Activated CD4-positive, alpha-beta T cell treated with anti-CD3 and anti-CD28 coated beads, Interleukin-2, amount 10 ng/mL, durations not matched to agents 7 days and 5 days (primary cell): ENCODE results near the gene LSM3. TPM values are rescaled to one million over a fixed set of nuclear protein-coding genes. Genes with fewer than 3 reads are reported as not detected.

ENCODE experiments used
- CTCF ChIA-PET: fragments of 350-600 bp; sonication (Branson Sonifier 250); formaldehyde crosslinking; loops from one replicate; lab custom pipeline; 2021; ENCODE audit warnings: antibody characterized with exemption; lab: Charles Lee
- POLR2A ChIA-PET: fragments of 350-600 bp; sonication (Branson Sonifier 250); formaldehyde crosslinking; loops from one replicate; lab custom pipeline; 2021; ENCODE audit warnings: antibody characterized with exemption; lab: Charles Lee
- DNase-seq: peaks from one replicate; pipeline ENCODE4 v3.0.0-alpha.2; 2020
- H3K27ac Mint-ChIP-seq: one replicate; pipeline ENCODE4 v1.8.0; 2021; ENCODE audit warnings: mild to moderate bottlenecking, moderate library complexity, mixed read lengths
- H3K27me3 Mint-ChIP-seq: one replicate; pipeline ENCODE4 v1.8.0; 2021; ENCODE audit warnings: mixed read lengths
- H3K36me3 Mint-ChIP-seq: one replicate; pipeline ENCODE4 v1.8.0; 2021; ENCODE audit warnings: low read depth, mixed read lengths
- H3K4me1 Mint-ChIP-seq: one replicate; pipeline ENCODE4 v1.8.0; 2021; ENCODE audit warnings: mixed read lengths
- H3K4me3 Mint-ChIP-seq: one replicate; pipeline ENCODE4 v1.8.0; 2021; ENCODE audit warnings: mild to moderate bottlenecking, moderate library complexity, mixed read lengths
- H3K9me3 Mint-ChIP-seq: one replicate; pipeline ENCODE4 v1.8.0; 2021; ENCODE audit warnings: mixed read lengths
- total RNA-seq, 2 experiments: library from RNA; stranded (reverse); gene quantifications; one replicate each; pipeline ENCODE4 v1.2.3, GENCODE V29; 2021

The LSM3 gene
- 10 to 100 TPM; 16.1 to 18.6 TPM for total RNA-seq

DNA sequence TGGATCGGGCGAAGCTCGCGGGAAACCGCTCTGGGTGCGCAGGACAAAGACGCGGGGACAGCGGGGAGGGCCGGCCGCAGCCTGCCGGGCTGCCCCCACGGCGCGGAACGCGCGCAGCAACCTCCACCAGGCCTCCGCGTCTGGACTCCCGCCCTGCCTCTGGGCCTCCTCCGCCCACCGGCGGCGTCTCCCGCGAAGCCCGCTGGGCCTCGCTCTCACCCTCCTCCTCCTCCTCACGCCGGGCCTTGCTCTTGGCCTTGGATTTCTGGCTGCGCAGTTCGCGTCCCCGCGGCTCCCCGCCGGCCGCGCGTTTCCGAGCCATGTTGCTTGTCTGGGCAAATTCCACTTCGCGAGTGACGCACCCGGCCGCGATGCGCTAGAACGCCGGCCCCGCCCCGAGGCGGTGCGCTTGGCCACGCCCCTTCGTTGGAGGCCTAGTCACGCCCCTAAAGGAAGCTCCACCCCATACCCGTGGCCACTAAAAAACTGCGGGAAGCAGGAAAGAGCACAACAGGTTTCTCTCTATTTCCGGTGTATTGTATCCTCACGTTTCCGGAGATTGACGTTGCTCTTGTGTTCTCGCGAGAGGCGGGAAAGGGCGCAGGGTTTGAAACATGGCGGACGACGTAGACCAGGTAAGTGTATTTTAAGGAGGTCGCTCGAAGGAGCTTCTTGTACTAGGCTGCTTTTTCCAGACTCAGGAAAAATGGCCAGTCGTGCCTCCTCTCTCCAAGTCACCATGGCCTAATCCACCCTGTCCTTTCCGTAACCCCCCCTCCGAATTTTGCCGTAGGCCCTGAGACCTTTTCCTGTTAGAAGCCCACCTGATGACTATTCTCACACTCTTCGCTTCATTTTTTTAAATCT is at the start of gene LSM3, which contains the start of gene XPC:
TSS of gene LSM3 (plus strand) at position 571 of the 867 bp plus-strand sequence. CDS start at position 615, 44 bp downstream.
TSS of gene XPC (minus strand) at position 355 of the 867 bp plus-strand sequence. CDS start at position 322, 33 bp downstream.
- ChIA-PET CTCF (interaction anchor here (0.7 to 1.9 kb wide), 14 partner anchors 8 to 1194 kb away, joined by 3 to 7 read pairs (median 3); partner anchors contain the start of genes CCDC174, CHCHD4 and TMEM43), POLR2A (interaction anchor here (0.8 kb wide), 1 partner anchor 53 kb away, joined by 3 read pairs; the partner anchor contains the start of genes CHCHD4 and TMEM43)
- peak; percentile 97 for DNase-seq
- H3K27ac Mint-ChIP-seq, result peak within 1 kb of the TSS; percentile 100
- H3K4me3 Mint-ChIP-seq, result peak within 1 kb of the TSS; percentile 100
- H3K4me1 Mint-ChIP-seq, result peaks cover 74% of the 10 kb centered on the region
- no peaks in the 10 kb centered on the region for H3K27me3 Mint-ChIP-seq
- no peaks in the 10 kb centered on the region for H3K9me3 Mint-ChIP-seq
- H3K36me3 Mint-ChIP-seq, result peaks cover 27% of the 10 kb centered on the region

DNA sequence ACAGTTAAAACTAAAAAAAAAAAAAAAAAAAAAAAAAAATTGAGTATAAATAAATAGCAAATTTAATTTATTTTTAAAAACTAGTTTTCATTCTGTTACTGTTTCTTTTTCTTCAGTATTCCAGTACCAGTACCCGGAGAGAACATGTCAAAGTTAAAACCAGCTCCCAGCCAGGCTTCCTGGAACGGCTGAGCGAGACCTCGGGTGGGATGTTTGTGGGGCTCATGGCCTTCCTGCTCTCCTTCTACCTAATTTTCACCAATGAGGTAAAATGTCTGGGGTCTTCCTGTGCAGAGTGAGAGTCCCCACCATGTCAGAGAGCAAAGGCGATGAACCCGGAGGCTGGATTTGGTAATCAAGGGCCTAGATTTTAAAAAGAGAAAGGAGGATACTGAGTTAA is 49.3 kb upstream of the LSM3 start:
- no peaks in the 10 kb centered on the region for H3K27me3 Mint-ChIP-seq
- no peak overlapping the region for H3K27ac Mint-ChIP-seq
- H3K4me3 Mint-ChIP-seq, result no peak overlapping the region
- ChIA-PET POLR2A (no interaction called here), CTCF (no interaction called here)
- peaks cover 30% of the 10 kb centered on the region for H3K4me1 Mint-ChIP-seq
- DNase-seq, result no peak
- H3K36me3 Mint-ChIP-seq, result peaks cover 60% of the 10 kb centered on the region
- H3K9me3 Mint-ChIP-seq, result no peaks in the 10 kb centered on the region

DNA sequence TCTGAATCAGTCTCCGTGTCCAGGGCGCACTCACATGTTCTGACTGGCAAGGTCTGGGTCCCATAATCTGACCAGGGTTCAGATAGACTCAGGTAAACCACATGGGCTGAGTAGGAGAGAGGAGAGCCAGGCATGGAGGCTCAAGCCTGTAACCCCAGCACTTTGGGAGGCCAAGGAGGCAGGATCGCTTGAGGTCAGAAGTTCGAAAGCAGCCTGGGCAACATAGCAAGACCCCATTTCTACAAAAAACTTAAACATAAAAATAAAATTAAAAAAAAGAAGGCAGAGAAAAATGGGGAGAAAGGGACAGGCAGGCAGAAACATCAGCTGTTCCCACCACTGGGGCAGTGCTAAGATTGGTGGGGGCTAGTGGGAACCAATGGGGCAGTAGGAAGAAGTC is 48.4 kb upstream of the LSM3 start:
- ChIA-PET POLR2A (no interaction called here), CTCF (no interaction called here)
- Mint-ChIP-seq H3K36me3 (peaks cover 61% of the 10 kb centered on the region), H3K4me3 (no peak overlapping the region), H3K9me3 (no peaks in the 10 kb centered on the region), H3K4me1 (peaks cover 30% of the 10 kb centered on the region), H3K27ac (no peak overlapping the region), H3K27me3 (no peaks in the 10 kb centered on the region)
- DNase-seq, result no peak

DNA sequence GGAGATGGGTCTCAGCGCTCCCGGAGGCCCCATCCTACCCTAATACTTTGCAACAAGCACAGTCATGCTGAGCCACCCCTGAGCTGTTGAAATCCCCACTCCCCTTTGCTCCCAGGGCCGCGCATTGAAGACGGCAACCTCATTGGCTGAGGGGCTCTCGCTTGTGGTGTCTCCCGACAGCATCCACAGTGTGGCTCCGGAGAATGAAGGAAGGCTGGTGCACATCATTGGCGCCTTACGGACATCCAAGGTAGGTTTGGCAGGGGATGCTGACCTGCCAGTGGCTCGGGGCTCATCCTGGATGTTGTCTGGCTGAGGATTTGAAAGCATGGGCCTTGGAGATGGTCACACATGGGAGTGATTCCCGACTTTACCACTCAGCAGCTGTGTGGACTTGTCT is 47.9 kb upstream of the LSM3 start:
- H3K9me3 Mint-ChIP-seq, result no peaks in the 10 kb centered on the region
- peaks cover 30% of the 10 kb centered on the region for H3K4me1 Mint-ChIP-seq
- ChIA-PET CTCF (interaction anchor here (0.9 to 1.6 kb wide), 2 partner anchors 12 to 16 kb away, joined by 3 to 4 read pairs; no protein-coding TSS in a partner anchor), POLR2A (no interaction called here)
- no peak overlapping the region for H3K27ac Mint-ChIP-seq
- peaks cover 64% of the 10 kb centered on the region for H3K36me3 Mint-ChIP-seq
- no peak for DNase-seq
- no peak overlapping the region for H3K4me3 Mint-ChIP-seq
- no peaks in the 10 kb centered on the region for H3K27me3 Mint-ChIP-seq

DNA sequence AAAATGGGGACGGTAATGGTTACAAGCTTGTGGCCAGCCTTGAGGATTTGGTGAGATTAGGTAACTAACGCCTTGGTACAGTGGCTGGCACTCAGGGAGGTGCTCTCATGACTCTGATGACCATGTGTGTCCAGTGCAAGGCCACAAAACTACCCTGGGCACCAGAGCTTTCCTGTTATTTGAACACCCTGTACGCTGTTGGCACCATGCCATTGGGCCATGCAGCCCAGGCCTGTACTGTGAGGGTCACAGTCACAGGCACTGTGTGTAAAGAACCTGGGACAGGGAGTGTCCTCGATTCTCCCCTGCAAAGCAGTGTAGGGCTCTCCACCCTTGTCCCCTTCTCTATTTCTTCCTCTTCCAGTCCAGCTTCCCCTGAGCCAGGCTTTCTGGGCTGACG is 47.5 kb upstream of the LSM3 start:
- Mint-ChIP-seq H3K9me3 (no peaks in the 10 kb centered on the region), H3K27me3 (no peaks in the 10 kb centered on the region), H3K27ac (no peak overlapping the region), H3K4me1 (peaks cover 26% of the 10 kb centered on the region), H3K36me3 (peaks cover 67% of the 10 kb centered on the region), H3K4me3 (no peak overlapping the region)
- ChIA-PET CTCF (interaction anchor here (0.5 to 1.6 kb wide), 4 partner anchors 12 to 1620 kb away, joined by 3 to 5 read pairs (median 4); no protein-coding TSS in a partner anchor), POLR2A (no interaction called here)
- DNase-seq, result no peak

DNA sequence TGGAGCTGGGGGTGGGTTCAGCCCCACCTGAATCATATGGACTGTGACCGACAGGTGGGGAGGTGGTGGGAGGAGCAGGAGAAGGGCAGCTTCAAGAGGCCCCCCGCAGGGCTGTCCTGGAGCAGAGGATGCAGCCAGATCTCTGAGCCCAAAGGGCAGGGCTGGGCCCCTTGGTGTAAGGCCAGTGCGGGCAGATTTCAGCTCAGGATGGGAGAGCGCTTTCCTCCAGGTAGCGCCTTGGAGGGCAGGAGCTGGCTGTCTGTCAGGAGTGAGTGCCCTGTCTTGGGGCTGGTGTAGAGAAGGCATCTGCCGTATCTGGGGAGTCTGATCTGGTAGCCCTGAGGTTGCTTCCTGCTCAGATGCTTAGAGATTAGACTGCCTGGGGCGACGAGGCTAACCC is 46.5 kb upstream of the LSM3 start:
- no peak for DNase-seq
- H3K36me3 Mint-ChIP-seq, result peaks cover 67% of the 10 kb centered on the region
- POLR2A ChIA-PET, result no interaction called here
- H3K9me3 Mint-ChIP-seq, result no peaks in the 10 kb centered on the region
- H3K27me3 Mint-ChIP-seq, result no peaks in the 10 kb centered on the region
- CTCF ChIA-PET, result interaction anchor here (1.6 kb wide), 2 partner anchors 11 to 13 kb away, joined by 4 to 5 read pairs; no protein-coding TSS in a partner anchor
- peaks cover 16% of the 10 kb centered on the region for H3K4me1 Mint-ChIP-seq
- no peak overlapping the region for H3K27ac Mint-ChIP-seq
- H3K4me3 Mint-ChIP-seq, result no peak overlapping the region

DNA sequence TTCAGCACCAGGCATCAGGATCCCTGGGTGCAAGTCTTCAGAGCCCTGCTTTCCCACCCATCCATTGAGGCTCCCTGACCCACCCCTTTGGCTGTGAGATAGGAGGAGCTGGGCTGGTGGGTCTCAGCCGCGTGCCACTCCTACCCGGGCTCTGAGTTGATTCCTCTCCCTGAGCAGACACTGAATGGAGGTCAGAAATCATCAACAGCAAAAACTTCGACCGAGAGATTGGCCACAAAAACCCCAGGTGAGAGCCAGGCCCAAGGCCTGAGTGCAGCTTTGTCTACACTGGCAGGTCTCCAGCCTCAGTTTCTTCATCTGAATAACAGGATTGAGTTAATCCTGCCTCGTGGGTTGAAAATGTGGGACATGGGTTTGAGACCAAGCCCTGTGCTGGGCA is 45.9 kb upstream of the LSM3 start:
- POLR2A ChIA-PET, result no interaction called here

DNA sequence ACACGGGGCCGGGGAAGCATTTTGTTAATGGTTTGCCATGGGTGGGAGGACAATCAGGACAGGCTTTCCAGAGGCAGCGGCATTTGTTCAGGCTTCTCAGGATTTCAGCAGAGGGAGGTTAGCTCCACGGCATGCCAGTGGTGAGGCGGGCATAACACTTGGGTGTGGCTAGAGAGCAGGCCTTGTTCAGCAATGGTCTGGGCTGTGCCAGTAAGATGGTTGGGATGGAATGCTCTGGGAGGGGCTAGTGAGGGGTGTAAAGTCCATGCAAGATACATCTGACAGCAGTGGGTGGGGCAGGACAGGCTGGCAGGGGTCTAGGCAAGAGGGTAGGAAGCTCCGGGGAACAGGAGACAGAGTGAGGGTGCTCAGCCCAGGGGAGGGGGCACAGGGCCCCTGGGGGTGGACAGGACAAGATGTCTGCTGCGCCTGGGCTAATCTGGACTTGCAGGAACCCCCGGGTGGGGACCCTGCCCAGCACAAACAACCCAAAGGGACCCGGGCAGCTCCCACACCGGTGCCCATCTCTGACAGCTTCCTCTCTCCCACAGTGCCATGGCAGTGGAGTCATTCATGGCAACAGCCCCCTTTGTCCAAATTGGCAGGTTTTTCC is 45.3 kb upstream of the LSM3 start:
- no peak for DNase-seq
- ChIA-PET CTCF (interaction anchor here (1.1 kb wide), 2 partner anchors 9 to 12 kb away, joined by 3 read pairs; partner anchors contain the start of genes CHCHD4 and TMEM43), POLR2A (no interaction called here)
- Mint-ChIP-seq H3K4me3 (no peak overlapping the region), H3K4me1 (peaks cover 5% of the 10 kb centered on the region), H3K9me3 (no peaks in the 10 kb centered on the region), H3K27ac (no peak overlapping the region), H3K36me3 (peaks cover 59% of the 10 kb centered on the region), H3K27me3 (no peaks in the 10 kb centered on the region)

More for the DNA sequence above, 45.9 kb upstream of the LSM3 start:
- peaks cover 11% of the 10 kb centered on the region for H3K4me1 Mint-ChIP-seq
- no peaks in the 10 kb centered on the region for H3K9me3 Mint-ChIP-seq
- no peak for DNase-seq
- no peak overlapping the region for H3K27ac Mint-ChIP-seq
- H3K36me3 Mint-ChIP-seq, result peaks cover 63% of the 10 kb centered on the region
- CTCF ChIA-PET, result interaction anchor here (1.1 to 1.6 kb wide), 2 partner anchors 8 to 12 kb away, joined by 3 to 5 read pairs; partner anchors contain the start of genes CHCHD4 and TMEM43
- no peak overlapping the region for H3K4me3 Mint-ChIP-seq
- H3K27me3 Mint-ChIP-seq, result no peaks in the 10 kb centered on the region

DNA sequence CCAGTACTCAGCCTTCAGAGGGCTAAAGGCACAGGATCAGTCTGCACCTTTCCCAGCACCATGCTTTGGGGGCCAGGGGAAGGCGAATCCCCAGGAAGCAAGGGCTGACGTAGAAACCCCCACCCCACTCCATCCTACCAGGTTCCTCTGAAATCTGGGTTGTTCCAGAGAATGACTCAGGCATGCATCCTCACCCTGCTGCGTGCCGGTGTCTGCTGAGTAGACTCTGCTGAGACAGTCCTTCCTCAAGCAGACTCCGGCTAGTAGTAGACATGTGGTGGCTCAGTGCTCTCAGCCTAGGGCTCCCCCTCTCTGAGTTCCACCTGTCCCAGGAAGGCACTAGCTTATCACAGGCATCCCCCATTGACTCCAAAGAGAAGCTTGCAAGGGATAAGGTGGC is 44.7 kb upstream of the LSM3 start:
- peaks cover 56% of the 10 kb centered on the region for H3K36me3 Mint-ChIP-seq
- H3K27me3 Mint-ChIP-seq, result no peaks in the 10 kb centered on the region
- no peaks in the 10 kb centered on the region for H3K4me1 Mint-ChIP-seq
- H3K27ac Mint-ChIP-seq, result no peak overlapping the region
- POLR2A ChIA-PET, result no interaction called here
- CTCF ChIA-PET, result interaction anchor here (1.1 to 1.8 kb wide), 2 partner anchors 9 to 12 kb away, joined by 3 to 6 read pairs; partner anchors contain the start of genes CHCHD4 and TMEM43
- no peak overlapping the region for H3K4me3 Mint-ChIP-seq
- H3K9me3 Mint-ChIP-seq, result no peaks in the 10 kb centered on the region
- no peak for DNase-seq

DNA sequence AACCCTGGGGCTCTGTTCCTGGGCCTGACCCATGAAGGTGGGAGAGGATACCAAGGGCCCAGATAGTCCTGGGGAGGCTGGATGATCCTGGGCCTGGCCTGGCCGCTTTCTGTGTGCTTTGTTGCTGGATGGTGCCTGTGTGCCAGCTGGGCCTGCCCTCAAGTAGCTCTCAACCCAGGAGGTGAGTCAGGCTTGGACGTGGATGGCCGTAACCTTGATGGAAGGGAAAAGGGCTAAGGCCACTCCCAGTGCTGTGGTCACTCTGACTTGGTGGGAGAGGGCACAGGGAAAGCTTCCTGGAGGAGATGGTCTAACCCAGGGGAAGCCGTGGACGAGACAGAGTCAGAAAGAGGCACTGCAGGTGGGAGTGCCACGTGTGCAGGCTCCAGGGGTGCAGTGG is 44.3 kb upstream of the LSM3 start:
- no peaks in the 10 kb centered on the region for H3K4me1 Mint-ChIP-seq
- CTCF ChIA-PET, result interaction anchor here (0.6 to 1.8 kb wide), 3 partner anchors 9 to 1848 kb away, joined by 3 to 6 read pairs (median 3); partner anchors contain the start of genes CHCHD4 and TMEM43
- H3K27ac Mint-ChIP-seq, result no peak overlapping the region
- H3K9me3 Mint-ChIP-seq, result no peaks in the 10 kb centered on the region
- no peak overlapping the region for H3K4me3 Mint-ChIP-seq
- peaks cover 52% of the 10 kb centered on the region for H3K36me3 Mint-ChIP-seq
- no peaks in the 10 kb centered on the region for H3K27me3 Mint-ChIP-seq
- no peak for DNase-seq
- POLR2A ChIA-PET, result no interaction called here

DNA sequence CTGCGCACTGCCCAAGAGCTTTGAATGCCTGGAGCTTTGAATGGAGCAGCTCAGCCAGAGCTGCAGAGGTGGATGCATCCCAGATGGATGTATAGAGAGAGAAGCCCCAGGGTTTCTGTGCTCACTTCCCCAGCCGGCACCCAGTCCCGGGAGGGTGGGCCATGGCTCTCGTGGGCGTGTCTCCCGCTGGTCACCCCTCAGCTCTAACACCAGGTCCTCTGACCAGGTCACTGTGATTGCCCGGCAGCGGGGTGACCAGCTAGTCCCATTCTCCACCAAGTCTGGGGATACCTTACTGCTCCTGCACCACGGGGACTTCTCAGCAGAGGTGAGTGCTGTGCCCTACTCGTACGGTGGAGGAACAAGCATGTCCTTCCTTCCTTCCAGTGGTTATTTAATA is 43.0 kb upstream of the LSM3 start:
- ChIA-PET CTCF (interaction anchor here (1.8 kb wide), 1 partner anchor 11 kb away, joined by 6 read pairs; the partner anchor contains the start of genes CHCHD4 and TMEM43), POLR2A (no interaction called here)
- H3K27me3 Mint-ChIP-seq, result no peaks in the 10 kb centered on the region
- no peak overlapping the region for H3K4me3 Mint-ChIP-seq
- peaks cover 46% of the 10 kb centered on the region for H3K36me3 Mint-ChIP-seq
- no peaks in the 10 kb centered on the region for H3K4me1 Mint-ChIP-seq
- no peaks in the 10 kb centered on the region for H3K9me3 Mint-ChIP-seq
- no peak for DNase-seq
- H3K27ac Mint-ChIP-seq, result no peak overlapping the region

DNA sequence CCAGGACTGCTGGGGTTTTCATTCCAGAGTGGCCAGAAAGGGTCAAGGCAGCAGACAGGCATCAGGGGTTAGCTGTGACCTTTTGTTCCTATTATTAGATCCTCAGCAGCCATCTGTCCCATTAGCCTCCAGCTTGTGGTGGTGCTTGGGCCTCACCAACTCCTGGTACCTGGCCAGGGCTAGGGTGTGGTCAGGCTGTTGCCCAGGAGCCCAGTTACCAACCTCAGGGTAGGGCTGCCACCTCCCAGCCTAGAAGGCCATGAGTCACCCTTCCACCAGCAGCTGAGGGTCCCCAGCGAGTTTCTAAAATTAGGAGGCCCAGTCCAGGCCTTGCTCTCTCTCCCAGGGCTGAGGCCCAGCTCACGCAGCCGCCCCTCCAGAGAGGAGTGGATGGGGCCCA is 41.6 kb upstream of the LSM3 start:
- peaks cover 40% of the 10 kb centered on the region for H3K36me3 Mint-ChIP-seq
- no peaks in the 10 kb centered on the region for H3K9me3 Mint-ChIP-seq
- no peaks in the 10 kb centered on the region for H3K27me3 Mint-ChIP-seq
- DNase-seq, result no peak
- POLR2A ChIA-PET, result no interaction called here
- H3K27ac Mint-ChIP-seq, result no peak overlapping the region
- CTCF ChIA-PET, result interaction anchor here (1.1 kb wide), 1 partner anchor 8 kb away, joined by 3 read pairs; no protein-coding TSS in a partner anchor
- H3K4me3 Mint-ChIP-seq, result no peak overlapping the region
- peaks cover 8% of the 10 kb centered on the region for H3K4me1 Mint-ChIP-seq
